C4-2B (cell line): ENCODE data around the gene RIN3.

Experiments used
- ZFX ChIP-seq: fragments of 450-650 bp; IDR thresholded peaks from 2 replicates; pipeline ENCODE4 v1.6.1; 2017
- TF ChIP-seq, protein P1 (sequence below): fragments of 450-650 bp; conservative IDR thresholded peaks from 2 replicates; pipeline ENCODE4 v1.5.1; 2017; ENCODE audit warnings: mild to moderate bottlenecking

DNA sequence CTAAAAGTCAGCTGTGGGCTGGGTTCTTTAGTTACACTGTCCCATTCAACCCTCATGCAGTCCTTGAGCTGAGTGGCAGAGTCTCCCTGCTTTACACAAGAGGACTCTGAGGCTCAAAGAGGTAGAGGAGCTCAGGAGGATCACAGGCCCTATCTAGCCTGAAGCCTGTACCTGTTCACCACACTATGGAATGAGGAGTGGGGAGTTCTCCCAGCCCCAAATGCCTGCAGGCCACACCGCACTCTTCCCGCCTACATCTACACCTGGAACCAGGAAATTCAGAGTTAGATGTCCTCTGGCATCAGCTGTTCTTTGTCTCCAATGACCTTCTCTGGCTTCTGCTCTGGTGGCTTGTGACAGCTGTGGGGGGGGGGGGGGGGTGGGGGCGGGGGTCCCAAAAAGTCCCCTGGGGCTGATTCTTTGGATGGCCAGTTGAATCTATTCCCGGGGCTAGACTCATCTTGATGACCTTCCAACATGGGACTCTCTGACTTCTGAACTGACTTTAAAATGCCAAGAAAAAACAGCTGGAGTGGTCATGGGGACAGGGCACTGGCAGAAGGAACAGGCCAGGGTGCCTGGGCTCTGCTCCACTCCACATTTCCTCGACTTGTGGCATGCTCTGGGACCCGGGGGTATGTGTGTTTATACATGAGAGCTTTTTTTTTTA is 30.6 kb downstream of the RIN3 start:
- TF ChIP-seq, protein P1, sequence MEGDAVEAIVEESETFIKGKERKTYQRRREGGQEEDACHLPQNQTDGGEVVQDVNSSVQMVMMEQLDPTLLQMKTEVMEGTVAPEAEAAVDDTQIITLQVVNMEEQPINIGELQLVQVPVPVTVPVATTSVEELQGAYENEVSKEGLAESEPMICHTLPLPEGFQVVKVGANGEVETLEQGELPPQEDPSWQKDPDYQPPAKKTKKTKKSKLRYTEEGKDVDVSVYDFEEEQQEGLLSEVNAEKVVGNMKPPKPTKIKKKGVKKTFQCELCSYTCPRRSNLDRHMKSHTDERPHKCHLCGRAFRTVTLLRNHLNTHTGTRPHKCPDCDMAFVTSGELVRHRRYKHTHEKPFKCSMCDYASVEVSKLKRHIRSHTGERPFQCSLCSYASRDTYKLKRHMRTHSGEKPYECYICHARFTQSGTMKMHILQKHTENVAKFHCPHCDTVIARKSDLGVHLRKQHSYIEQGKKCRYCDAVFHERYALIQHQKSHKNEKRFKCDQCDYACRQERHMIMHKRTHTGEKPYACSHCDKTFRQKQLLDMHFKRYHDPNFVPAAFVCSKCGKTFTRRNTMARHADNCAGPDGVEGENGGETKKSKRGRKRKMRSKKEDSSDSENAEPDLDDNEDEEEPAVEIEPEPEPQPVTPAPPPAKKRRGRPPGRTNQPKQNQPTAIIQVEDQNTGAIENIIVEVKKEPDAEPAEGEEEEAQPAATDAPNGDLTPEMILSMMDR, result no peak
- TF ChIP-seq ZFX, result no peak
